Testis (tissue), 2 donors: ENCODE results near the gene QRFP.

Experiments used
- POLR2A ChIP-seq: fragments of 450-650 bp; IDR thresholded peaks from one replicate; pipeline ENCODE4 v1.6.1; 2017; ENCODE audit warnings: antibody characterized with exemption, mild to moderate bottlenecking, moderate library complexity
- TF ChIP-seq, protein P1 (sequence below), 3 experiments: fragments of 450-650 bp in 2 of 3; fragments of 200-600 bp in 1 of 3; sonication (generic) in 1 of 3; IDR thresholded peaks; one replicate each; pipeline ENCODE4 v1.5.1; 2016 to 2019; ENCODE audit warnings: antibody characterized with exemption in 3 of 3, mild to moderate bottlenecking in 2 of 3, moderate library complexity in 1 of 3

- TF ChIP-seq, protein P1, sequence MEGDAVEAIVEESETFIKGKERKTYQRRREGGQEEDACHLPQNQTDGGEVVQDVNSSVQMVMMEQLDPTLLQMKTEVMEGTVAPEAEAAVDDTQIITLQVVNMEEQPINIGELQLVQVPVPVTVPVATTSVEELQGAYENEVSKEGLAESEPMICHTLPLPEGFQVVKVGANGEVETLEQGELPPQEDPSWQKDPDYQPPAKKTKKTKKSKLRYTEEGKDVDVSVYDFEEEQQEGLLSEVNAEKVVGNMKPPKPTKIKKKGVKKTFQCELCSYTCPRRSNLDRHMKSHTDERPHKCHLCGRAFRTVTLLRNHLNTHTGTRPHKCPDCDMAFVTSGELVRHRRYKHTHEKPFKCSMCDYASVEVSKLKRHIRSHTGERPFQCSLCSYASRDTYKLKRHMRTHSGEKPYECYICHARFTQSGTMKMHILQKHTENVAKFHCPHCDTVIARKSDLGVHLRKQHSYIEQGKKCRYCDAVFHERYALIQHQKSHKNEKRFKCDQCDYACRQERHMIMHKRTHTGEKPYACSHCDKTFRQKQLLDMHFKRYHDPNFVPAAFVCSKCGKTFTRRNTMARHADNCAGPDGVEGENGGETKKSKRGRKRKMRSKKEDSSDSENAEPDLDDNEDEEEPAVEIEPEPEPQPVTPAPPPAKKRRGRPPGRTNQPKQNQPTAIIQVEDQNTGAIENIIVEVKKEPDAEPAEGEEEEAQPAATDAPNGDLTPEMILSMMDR (IDR thresholded peaks at IDR 0.05): no peak
- no peak for TF ChIP-seq POLR2A
These were observed 16.7 kb downstream of the QRFP start for GRCh38 chr9:130879863-130880411.
